ENCODE results near the gene KRT86.

The KRT86 gene

GRCh38 chr12:52332381-52332780 is 57.9 kb downstream of the KRT86 start:
- no peak for TF ChIP-seq CTCF (conservative IDR thresholded peaks at IDR 0.05; ENCODE audit: low read length)
- H3K4me3 ChIP-seq (ENCODE audit: low read length), result no peak overlapping the region

DNA sequence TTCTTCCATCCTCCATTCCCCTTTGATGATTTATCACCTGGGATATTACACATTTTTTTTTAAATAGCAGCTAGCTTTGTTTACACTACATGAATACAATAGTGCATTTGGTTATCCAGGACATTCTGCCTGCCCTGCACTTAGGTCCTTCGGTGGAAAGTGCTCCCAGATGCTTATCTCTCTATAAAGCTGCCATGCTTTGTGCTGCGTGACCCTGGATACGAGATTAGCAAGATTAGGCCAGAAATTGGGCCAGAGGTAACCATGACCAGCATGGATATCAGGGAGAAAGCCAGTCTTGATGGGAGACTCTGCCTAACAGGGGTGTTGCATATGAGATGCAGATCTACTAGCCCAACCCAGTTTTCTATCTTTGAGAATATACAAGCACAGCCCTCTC is 58.9 kb downstream of the KRT86 start:
- no peak for DNase-seq (ENCODE audit: low read depth)
- no peak overlapping the region for H3K4me3 ChIP-seq (ENCODE audit: low read length)
- no peak for TF ChIP-seq CTCF (conservative IDR thresholded peaks at IDR 0.05; ENCODE audit: low read length)

More at GRCh38 chr12:52332381-52332780, 57.9 kb downstream of the KRT86 start:
- no peak for DNase-seq (ENCODE audit: low read depth)

- no peak for TF ChIP-seq CTCF (conservative IDR thresholded peaks at IDR 0.05; ENCODE audit: low read length)
- no peak overlapping the region for H3K4me3 ChIP-seq (ENCODE audit: low read length)
- DNase-seq (ENCODE audit: low read depth), result no peak
Observed at GRCh38 chr12:52334185-52334584, 59.7 kb downstream of the KRT86 start.

DNA sequence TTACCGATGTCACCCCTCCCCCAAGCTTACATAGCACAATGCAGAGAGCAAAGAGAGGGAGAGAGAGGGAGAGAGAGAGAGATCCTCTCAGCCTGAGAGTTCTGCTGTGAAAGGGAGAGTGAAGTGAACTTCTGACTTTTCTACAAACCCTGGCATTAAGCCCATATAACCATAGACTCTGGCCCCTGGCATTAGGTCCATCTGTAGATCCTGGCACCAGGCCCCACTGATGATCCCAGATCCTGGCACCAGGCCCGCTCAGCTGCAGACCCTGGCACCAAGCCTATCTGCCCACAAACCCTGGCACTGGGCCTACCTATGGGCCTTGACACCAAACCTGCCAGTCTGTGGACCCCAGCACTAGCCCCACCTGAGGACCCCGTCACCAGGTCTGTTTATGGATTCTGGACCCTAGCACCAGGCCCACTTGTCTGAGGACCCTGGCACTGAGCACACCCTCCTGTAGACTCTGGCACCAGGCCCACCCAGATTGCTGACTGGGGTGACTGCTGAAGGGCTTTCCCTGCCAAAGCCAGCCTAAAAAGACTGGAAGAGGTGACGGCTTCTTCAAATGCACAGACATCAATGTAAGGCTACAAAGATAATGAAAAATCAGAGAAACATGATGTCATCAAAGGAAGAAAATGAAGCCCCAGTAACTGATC is 61.3 kb downstream of the KRT86 start:
- H3K4me3 ChIP-seq (ENCODE audit: low read length), result no peak overlapping the region
- DNase-seq (ENCODE audit: low read depth), result no peak
- no peak for TF ChIP-seq CTCF (conservative IDR thresholded peaks at IDR 0.05; ENCODE audit: low read length)

- TF ChIP-seq CTCF (conservative IDR thresholded peaks at IDR 0.05; ENCODE audit: low read length), result no peak
Observed at GRCh38 chr12:52336641-52337040, 62.2 kb downstream of the KRT86 start.

GRCh38 chr12:52337054-52337453 is 62.6 kb downstream of the KRT86 start:
- DNase-seq (ENCODE audit: low read depth), result no peak
- TF ChIP-seq CTCF (conservative IDR thresholded peaks at IDR 0.05; ENCODE audit: low read length), result no peak
- no peak overlapping the region for H3K4me3 ChIP-seq (ENCODE audit: low read length)

More at GRCh38 chr12:52336641-52337040, 62.2 kb downstream of the KRT86 start:
- no peak overlapping the region for H3K4me3 ChIP-seq (ENCODE audit: low read length)
- DNase-seq (ENCODE audit: low read depth), result no peak

DNA sequence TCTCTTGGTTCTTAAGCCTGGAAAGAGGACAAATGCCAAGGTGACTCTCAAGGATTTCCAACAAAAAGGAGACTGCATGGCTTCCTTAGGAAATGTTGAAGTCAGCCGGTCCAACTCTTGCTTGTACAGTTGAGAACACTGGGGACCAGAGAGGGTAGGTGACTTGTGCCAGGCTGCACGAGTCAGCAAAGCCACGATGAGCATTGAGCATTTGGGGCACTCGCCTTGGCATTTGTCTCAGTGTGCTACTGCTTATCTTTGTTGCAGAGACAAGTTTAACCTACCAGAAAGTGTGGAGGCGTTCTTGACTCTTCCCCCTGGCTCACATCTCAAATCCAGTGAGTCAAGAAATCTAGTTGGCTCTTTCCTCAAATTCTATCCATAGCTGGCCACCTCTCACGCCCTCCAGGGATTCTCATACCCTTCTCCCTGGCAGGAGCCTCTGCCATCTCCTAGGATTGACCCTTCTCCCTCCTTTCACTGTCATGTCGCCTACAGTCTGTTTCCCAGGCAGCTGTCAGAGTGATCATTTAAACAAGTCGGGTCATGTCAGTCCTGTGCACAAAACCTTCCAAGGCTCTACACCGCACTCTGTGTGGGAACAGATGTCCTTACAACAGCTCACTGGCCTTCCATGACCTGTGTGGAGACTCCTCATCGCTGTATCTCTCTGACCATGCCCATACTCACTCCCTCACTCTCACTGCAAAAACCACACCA is 64.0 kb downstream of the KRT86 start:
- DNase-seq (ENCODE audit: low read depth), result no peak

More for the DNA sequence above, 64.0 kb downstream of the KRT86 start:
- no peak for TF ChIP-seq CTCF (conservative IDR thresholded peaks at IDR 0.05; ENCODE audit: low read length)
- H3K4me3 ChIP-seq (ENCODE audit: low read length), result no peak overlapping the region

All from AG10803 (cell line).